GM20431 (cell line): ENCODE data around the gene BRI3BP.
"Not testable (repeated sequence)": the region's sequence is repeated elsewhere in the genome, so short reads cannot be mapped to it uniquely, and the experiment has no call there.

Source experiments
- in situ Hi-C: fragments of 300-500 bp; cut with MseI, MboI; formaldehyde crosslinking; loops from one replicate; pipeline ENCODE4 v1.15.0; 2020; ENCODE audit warnings: low sequenced_read_pairs; ENCODE audit not compliant: unreplicated experiment

The BRI3BP gene

DNA sequence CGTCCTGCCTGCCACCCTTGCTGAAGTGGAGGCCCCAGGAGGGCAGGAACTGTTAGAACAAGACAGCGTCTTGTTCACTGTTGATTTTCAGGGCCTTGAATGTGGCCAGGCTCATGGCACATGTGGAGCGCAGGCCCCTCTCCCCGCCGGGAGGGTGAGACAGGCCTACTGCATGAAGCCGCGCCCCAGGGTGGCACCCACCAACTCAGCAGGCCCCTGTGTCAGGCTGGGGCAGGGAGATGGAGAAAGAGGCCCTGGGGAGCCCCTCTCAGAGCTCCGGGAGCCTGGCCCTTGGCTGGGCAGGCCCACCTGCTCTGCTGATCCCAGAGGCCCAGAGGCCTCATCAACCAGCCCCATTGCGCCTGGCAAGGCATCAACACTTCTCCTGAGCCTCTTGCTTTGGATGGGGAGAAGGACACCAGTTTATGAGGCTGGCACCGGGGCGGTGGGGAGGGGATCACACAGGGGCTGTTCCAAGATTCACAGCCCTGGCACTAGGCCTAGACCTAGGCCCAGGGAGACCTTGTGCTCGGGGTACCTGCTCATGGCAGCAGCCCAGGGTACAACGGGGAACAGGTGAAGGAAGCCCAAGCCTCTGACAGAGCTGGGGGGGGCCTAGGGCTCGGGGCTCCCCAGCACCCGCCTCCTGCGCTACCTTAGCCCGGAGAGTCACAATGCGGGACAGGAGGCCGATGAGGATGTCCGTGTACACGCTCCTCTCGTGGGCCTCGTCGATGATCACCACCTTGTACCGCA, 22.6 kb upstream of the BRI3BP start:
- in situ Hi-C loops: no loop called here

DNA sequence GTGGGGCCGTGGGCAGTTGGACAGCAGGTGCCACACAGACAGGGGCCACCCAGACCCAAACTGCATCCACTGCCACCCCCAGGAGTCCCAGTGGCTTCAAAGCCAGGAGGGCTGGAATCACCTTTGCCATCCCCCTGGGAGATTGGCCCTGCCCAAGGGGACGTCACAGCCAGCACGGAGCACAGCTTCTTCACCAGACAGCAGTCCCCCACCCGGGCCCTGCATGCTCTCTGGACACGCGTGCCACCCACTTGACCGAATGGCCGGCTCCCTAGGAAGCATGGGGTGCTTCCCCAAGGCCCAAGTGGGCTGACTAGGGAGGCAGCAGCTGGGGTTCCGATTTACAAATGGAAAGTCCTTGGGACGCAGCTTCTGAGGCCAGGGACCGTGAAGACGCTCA, 21.8 kb upstream of the BRI3BP start:
- in situ Hi-C loops: no loop called here

DNA sequence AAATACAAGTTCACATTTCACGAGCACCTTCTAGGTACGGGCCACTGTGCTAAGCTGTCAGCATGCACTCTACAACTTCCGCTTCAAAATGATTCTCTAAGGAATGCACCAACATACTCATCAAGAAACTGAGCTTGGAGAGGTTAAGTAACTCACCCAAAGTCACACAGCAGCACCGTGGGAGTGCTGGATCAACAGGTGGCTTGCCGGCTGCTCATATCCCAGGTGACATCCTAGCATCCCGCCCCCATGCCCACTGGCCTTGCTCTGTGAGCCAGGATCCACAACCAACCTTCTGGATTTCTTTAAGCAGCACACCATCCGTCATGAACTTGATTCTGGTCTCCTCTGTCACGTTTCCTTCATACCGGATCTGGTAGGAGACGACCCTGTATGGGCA, 21.2 kb upstream of the BRI3BP start:
- in situ Hi-C loops: no loop called here

DNA sequence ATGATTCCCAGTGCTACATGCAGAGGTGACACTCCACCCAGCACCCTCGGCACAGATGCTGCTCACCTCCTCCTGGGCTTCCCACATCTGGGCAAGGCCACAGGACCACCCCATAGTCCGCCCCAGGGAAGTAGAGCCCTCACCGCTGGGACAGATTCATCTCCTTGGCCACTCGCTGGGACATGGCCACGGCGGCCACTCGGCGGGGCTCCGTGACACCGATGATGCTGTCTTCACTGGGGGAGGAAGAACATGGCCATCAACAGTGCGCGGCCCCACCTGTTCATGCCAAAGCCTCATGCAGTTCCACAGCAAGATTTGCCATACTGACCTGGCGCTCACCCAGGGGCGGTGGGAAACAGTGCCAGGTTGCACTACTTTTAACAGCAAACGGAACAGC, 18.2 kb upstream of the BRI3BP start:
- in situ Hi-C loops: no loop called here

- in situ Hi-C loops: no loop called here
Measured at GRCh38 chr12:124976999-124977398, 16.4 kb upstream of the BRI3BP start.

- in situ Hi-C loops: no loop called here
Measured at GRCh38 chr12:124979568-124979967, 13.9 kb upstream of the BRI3BP start.

- in situ Hi-C loops: no loop called here
Measured at GRCh38 chr12:124980098-124980892, 13.2 kb upstream of the BRI3BP start.

- in situ Hi-C loops: not testable (repeated sequence)
Measured at GRCh38 chr12:124986876-124987275, 6.6 kb upstream of the BRI3BP start.

DNA sequence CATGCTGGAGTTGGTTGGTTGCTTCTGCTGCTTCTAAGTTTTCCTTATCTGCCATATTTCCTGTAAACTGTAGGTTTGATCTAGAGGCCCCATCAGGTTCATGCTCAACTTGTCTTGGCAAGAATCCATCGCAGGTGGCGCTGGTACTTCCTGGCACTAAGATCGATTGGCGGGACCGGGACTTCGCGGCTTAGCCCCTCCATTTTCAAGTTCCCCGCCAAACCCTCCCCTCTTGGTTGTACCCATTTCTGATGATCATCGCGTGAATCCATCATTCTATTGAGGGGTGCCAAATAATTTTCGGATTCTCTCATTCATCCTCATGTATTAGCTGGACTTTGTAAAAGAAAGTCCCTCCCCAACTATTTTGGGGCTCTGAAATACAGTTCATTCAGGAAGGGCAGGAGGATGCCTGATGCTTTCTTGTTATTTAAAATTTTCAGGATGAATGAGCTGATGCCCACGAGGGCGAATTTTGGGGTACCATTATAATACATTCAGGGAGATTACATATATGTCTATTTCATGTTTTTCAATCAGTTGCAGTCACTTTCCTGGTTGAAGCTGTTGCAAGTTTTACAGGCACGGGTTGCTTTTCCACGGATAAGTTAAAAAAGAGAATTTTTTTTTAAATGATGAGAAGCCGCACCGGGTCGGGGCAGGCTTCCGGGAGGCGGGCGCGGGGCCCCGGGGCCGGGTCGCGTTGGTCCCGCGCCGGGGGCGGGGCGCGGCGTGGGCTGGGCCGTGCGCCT, 395 bp upstream of the BRI3BP start:
- in situ Hi-C loops: no loop called here

- in situ Hi-C loops: no loop called here
Measured at GRCh38 chr12:124994437-124994975, 1.1 kb downstream of the BRI3BP start.

DNA sequence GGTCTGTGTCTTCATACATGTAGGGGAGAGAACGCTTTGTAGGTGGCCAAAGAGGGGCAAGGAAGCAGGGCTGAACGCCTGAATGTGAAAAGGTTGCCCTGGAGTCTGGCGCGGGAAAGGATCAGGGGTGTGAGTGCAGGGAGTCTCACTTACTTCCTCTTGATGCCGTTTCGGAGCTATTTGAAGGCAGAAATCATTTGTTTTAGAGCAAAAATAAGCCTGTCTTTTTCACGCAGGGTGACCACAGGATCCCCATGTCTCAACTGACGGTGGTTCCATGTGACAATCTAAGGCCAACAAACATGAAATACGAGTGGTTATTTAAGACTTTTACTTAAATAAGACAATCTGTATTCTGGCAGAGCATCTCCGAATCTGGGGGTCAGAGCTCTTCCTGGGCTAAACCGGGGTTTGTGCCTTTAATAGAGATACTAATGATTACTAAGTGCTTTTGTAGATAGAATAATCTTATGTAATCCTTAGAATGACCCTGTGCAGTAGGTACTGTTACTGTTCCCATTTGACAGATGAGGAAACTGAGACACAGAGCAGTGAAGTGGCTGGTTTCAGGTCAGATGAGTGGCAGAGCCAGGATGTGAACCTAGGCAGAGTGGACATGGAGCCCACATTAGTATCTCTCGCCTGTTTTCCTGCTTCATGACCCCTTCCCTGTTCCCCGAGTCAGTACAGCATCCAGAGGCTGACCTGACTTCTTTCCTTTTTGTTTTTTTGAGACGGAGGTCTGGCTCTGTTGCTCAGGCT, 1.9 kb downstream of the BRI3BP start:
- in situ Hi-C loops: no loop called here

DNA sequence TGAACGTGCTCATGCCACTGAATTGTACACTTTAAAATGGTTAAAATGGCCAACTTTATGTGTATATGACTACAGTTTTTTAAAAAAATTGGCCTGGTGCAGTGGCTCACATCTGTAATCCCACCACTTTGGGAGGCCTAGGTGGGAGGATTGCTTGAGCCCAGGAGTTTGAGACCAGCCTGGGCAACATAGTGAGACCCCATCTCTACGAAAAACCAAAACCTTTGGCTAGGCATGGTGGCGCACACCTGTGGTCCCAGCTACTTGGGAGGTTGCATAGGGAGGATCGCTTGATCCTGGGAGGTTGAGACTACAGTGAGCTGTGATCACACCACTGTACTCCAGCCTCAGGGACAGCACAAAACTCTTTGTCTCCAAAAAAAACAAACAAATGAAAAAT, 5.3 kb downstream of the BRI3BP start:
- in situ Hi-C loops: no loop called here

DNA sequence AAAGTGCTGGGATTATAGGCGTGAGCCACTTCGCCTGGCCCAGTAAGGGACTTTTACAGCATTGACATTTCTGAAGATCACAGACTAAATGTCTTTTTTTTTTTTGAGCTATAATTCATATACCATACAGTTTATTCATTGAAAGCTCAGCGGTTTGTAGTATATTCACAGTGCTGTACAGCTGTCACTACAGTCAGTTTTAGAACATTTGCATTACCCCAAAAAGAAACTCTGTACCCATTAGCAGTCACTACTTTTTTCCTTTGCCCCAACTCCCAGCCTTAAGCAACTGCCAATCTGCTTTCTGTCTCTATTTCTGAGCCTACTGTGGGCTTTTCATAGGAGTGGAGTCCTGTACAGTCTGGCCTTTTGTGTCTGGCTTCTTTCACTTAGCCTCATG, 8.2 kb downstream of the BRI3BP start:
- in situ Hi-C loops: no loop called here

DNA sequence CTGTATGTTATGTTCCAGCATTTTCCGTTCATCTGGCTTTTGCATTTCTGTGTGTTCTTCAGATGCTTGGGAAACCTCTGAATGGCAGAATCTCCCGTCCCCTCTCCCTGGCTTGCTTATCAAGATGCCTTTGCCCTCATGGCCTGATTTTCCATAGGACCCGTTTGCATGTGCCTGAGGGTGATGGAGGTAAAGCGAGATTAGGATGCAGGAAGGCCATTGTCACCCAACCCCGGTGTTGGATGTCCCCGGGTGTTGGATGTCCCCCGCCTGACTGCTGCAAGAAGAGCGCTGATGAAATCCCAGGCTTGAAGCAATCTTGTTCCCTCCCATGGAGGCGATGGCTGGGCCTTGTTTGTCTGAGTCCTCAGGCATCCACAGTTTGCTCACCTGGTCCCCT, 9.6 kb downstream of the BRI3BP start:
- in situ Hi-C loops: no loop called here

- in situ Hi-C loops: no loop called here
Measured at GRCh38 chr12:125004621-125005020, 11.2 kb downstream of the BRI3BP start.

DNA sequence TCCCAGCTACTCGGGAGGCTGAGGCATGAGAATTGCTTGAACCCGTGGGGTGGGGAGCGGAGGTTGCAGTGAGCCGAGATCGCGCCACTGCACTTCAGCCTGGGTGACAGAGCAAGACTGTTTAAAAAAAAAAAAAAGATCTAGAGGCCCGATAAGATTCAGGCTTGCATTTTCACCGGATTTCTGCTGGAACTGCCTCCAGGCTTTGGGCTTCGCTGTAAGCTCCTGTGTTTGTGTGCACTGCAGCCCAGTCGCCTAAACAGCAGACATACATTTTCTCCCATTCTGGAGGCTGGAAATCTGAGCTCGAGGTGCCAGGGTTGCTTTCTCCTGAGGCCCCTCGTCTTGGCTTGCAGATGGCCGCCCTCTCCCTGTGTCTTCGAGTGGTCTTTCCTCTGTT, 12.2 kb downstream of the BRI3BP start:
- in situ Hi-C loops: no loop called here

- in situ Hi-C loops: no loop called here
Measured at GRCh38 chr12:125006365-125006764, 12.9 kb downstream of the BRI3BP start.

DNA sequence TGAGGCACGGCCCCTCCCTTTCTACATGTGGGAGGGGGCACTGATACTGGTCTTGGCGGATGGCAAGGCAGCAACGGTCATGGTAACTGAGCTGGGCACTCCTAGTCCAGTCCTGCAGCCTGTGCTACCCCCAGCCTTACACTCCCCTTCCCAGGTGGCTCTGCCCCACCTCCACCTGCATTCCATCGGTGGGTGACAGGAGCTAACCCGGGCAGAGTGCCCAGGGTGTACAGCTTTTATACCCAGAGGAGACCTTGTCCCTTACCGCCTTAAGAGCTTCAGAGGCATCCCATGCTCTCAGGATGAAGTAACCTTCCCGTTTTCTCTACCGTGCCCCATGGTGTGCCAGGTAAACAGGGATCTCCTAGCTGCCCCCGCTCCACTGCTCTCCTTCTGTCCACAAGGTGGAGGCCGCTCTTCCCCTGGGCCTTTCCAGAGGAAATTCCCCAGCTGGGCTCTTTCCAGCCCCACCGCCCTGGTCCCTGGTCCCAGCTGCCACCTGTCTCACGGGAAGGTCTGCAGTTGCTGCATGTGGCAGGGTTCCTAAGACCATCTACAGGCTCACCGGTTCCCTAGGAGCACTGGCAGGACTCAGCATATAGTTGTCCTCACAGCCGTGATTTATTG, 20.5 kb downstream of the BRI3BP start:
- in situ Hi-C loops: no loop called here

DNA sequence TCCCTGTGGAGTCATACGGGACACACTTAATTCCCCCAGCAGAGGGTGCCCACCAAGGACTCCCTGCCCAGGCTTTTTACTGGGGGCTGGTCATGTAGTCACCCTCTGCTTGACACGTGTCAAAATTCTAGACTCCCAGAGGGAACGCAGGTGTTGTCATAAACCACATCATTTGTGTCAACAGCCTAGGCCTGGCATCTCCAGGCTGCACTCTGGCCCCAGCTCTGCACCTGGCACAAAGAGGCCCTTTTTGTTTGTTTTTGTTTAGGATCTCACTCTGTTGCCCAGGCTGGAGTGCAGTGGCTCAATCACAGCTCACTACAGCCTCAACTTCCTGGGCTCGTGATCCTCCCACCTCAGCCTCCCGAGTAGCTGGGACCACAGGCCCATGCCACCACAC, 21.1 kb downstream of the BRI3BP start:
- in situ Hi-C loops: no loop called here
